GM21381 (cell line): Measurements from ENCODE around the gene ZDHHC3.

Experiments
- ATAC-seq: cut with Tn5 transposase; IDR thresholded peaks from one replicate; pipeline ENCODE4 v1.9.1; 2021; ENCODE audit warnings: mild to moderate bottlenecking, moderate library complexity; ENCODE audit not compliant: unreplicated experiment

ZDHHC3 gene, protein sequence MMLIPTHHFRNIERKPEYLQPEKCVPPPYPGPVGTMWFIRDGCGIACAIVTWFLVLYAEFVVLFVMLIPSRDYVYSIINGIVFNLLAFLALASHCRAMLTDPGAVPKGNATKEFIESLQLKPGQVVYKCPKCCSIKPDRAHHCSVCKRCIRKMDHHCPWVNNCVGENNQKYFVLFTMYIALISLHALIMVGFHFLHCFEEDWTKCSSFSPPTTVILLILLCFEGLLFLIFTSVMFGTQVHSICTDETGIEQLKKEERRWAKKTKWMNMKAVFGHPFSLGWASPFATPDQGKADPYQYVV

DNA sequence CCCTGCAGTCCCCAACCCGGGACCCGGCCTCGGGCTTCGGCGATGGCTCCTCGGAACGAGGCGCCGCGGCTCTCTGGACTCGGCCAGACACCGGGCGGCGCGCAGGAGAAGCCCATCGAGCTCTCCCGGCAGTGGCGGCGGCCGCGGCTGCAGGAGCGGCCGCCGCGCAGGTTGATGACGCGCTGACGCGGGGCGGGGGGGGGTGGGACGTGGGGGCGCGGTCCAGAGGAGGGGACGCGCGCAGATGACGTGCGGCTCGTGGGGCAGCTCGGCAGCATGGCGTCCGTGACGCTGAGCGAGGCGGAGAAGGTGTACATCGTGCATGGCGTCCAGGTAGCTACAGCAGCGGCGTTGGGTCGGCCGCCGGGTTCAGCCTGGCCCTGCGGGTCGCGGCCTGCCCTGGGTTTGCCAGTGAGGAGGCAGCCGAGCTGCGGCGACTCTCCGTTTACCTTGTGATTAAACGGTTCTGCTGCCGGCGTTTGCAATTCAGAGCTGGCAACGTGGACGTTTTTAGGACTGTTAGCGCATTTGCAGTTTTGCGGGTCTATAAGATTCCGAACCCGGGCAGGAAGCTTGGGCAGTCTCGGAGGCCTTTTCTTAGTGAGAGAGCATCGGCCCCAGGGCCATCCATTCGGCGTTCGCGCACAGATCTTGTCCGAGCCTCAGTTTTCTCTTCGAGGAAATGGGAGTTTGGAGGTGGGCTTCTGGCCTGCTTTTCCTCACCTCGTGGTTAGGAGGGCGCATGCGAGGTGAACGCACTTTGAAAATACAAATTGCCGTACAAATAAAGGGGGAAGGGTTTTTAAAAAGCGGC is at the start of gene ZDHHC3, which contains the start of gene EXOSC7:
Gene ZDHHC3, minus strand, starts transcription at position 173 of the 814 bp plus-strand sequence. CDS start 16,738 bp downstream, outside the sequence.
Gene EXOSC7, plus strand, starts transcription at position 243 of the 814 bp plus-strand sequence. Its CDS starts 34 bp downstream, at position 277.
- peak; percentile 73 for ATAC-seq

DNA sequence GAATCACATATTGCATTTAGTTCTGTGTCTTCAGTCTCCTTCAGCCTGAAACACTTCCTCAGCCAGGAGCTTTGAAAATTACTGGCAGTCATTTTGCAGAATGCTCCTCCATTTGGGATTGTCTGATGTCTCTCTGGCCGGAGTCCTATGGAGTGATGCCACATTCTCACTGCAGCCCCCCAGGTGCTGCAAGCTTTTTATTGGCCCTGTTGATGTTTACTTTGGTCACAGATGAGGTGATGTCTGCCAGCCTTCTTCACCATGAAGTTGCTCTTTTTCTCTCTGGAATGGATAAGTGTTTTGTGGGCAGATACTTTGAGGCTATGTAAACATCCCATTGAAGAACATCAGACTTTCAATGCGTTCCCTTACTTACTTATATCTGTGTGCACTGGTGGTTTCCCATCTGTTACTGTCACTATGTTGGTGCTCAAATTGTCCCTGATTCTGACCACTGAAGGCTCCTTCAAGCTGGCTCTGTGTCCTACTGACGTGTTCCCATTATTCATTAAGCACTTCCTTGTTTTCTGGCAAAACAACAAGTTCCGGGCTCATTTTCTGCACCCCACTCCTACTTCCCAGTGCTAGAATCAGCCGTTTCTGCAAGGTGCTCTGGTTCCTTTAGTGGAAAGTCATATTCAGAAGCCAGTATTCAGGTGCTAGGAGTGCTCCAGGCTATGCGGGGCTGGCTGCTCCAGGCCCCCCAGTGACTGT is 48.7 kb upstream of the ZDHHC3 start:
- no peak for ATAC-seq

DNA sequence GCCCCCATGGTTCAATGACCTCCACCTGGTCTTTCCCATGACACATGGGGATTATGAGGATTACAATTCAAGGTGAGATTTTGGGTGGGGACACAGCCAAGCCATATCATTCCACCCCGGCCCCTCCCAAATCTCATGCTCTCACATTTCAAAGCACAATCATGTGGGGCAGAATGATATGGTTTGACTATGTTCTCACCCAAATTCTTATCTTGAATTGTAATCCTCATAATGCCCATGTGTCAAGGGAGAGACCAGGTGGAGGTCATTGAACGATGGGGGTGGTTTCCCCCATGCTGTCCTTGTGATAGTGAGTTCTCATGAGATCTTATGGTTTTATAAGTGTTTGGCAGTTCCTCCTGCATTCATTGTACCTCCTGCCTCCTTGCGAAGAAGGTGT is 47.7 kb upstream of the ZDHHC3 start:
- no peak for ATAC-seq

DNA sequence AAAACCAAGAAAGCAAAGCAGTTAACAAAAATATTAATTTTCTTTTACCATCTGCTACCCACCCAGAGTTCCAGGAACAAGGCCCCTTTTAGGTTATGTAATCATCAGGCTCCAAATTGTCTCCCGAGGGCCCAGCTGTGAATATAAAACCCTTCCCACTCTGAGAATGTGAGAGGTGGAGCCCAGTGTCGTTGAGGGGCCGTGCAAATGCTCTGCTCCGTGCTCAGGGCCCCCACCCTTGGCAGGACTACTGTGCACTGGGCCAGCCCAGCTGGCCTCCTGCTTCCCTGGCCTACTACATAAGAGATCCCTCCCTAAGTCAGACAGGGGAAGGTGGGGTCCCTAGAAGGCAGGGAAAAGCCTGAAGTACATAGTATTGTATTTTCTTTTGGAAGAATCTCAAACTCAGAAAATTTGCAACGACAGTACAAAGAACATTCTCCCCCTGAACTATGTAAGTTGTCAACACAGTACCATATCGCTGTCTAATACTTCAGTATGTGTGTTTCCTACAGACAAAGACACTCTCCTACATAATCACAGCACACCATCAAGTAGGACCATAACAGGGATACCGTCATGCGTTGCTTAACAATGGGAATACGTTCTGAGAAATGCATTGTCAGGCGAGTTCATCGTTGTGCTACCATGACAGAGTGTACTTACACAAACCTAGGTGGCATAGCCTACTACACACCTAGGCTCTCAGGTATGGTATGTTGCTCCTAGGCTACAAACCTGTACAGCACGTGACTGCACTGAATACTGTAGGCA is 45.7 kb upstream of the ZDHHC3 start:
- no peak for ATAC-seq

DNA sequence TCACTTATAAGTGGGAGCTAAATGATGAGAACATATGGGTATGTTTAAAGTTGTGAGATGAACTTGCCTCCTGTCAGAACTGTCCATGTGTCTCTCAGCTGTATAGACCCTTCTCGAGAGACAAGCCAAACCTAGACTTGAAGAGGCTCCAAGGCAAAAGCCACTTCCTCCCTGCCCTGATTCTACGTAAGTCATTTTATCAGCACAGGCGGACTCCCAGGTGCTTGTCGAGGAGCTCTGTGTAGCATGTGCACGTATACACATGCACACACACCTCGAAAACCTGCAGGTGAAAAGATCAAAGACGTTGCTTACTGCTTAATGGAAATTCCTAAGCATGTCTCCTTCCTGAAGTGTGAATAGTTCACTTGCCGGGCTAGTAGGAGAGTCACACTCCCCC is 44.6 kb upstream of the ZDHHC3 start:
- no peak for ATAC-seq

DNA sequence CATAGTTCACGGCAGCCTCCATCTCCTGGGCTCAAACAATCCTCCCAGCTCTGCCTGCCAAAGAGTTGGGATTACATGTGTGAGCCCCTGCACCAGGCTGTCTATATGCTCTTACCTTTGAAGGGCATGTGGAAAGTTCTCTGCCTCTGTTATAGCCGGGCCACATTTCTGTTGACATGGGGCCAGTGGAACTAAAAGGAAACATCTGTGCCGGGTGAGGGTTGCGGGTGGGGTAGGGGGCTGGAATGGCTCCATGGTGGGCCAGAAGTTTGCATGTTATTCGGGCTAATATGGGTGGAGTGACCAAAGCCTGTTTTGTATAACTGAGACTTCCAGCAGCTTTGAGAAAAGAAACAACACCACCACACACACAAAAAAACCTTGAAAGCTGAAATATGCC is 41.8 kb upstream of the ZDHHC3 start:
- no peak for ATAC-seq

DNA sequence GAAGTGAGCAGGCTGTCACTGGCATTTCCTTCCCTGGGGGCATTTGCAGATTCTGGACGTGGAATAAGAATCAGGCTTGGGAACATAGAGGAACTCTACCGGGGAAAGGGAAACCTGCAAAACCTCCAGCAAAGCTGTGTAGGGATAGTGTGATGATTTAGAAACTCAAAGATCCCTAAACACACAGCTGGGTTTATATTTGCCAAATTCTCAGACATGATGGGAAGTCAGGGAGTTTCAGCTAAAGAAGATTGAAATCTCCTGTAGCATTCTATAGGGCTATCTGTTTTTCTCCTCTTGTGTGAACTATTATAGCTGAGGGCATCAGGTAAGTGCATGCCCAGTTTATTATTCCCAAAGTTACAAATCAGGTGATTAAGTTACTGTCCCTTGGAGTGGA is 40.9 kb upstream of the ZDHHC3 start:
- ATAC-seq = no peak

DNA sequence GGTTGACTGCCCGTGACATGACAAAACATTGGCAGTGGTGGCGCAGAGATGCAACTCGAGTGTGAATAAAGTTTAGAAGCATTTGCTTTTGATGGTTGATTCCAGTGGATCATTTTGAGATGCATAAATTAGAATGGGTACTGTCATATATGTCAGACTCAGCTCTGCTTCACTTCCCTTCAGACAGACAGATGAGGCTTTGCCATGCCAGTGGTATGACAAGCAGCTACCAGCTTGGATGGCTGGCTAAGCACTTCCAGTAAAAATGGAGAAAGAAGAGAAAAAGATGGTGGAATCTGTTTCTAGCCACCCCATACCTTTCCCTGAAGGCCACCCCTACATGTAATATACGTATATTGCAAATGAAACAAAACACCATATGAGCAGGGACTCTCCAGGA is 36.6 kb upstream of the ZDHHC3 start:
- no peak for ATAC-seq

DNA sequence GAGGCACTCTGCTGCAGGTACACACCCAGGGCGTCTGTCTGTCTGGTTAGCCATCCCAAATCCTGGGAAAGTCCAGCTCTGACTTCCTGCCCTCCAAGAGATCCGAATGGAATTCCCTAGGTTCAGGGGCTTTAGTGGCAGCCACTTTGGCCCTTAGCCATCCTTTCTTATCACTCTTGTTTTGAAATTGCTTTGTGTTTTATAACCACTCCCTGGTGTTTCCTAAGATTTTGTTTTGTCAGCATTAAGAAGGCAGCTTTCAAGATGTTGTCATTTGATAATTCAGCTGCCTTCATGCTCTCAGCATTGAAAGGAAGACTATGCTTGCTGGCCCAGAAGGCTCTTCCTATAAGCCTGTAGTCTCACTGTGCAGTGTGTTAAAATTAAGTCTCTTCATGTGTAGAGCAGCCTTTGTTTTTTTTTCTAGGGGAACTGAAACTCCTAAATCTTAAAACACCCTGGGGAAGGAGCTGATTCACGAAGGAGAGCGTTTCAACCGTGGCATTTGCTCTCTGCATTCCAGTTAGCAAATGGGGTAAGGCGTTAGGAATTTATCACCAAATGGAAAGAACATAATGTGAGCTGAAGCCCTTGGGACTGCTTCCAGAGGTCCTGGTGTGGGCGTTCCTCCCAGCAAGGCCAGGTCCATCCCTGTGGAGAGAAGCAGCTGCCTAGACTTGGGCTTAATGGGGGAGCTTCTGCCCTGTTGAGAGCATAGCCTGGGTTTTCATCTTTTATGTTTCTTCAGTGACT is 36.0 kb upstream of the ZDHHC3 start:
- no peak for ATAC-seq

DNA sequence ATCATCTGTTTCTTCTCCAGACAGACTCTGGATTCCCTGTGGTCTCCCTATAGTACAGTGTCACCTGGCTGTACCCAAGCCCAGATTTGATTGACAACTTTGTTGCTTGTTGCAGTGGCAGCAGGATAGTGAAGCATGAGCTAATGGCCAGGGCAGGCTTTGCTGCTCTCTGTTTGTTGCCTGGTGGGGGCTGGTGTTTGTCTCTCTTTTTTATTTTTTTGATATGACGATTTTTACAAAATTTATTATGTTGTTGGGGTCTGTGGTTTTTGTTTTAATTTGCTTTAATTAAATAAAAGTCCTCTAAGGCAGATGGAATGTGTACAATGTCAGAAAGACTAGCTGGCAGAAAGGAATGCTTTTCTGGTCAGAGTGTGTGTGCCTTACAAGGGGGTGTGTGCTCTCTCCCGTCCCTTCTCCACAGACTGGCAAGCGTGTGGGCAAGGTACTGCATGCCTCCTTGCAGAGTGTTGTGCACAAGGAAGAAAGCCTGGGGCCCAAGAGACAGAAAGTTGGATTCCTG is 34.9 kb upstream of the ZDHHC3 start:
- ATAC-seq = no peak

DNA sequence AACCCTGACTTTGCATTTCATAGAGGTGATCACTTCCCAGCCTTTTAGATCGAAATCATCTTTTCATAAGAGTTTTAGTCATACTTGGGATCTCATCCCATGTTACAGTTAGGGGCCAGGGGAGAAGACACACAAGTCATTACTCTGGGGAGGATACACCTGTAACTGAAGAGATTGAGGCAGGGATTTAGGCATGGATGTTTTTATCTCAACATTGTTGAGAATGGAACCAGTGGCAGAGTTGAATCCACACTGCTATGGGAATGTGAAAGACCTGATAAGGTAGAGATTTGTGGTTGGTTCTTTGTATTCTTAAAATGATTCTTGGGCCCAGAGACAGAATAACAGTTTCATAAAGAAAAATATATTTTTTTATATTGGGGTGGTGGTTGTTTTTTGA is 33.9 kb upstream of the ZDHHC3 start:
- ATAC-seq = no peak

DNA sequence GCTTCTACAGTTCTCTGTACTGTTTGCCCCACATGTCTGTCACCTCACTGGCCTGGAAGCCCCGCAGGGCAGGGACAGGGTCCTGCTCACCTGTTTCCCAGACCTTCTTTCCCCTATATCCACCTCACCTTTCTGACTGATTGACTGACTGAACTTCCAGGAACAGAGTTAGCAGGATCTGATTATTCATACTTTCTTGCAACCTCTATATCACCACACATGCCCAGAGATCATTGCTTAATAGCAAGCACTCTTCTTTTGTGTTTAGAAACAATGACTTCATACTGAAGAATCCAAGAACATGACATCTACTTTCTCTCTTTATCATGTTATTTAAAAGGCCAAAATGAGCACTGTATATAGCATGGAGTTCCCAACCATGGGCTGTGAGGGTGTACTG is 32.1 kb upstream of the ZDHHC3 start:
- ATAC-seq = no peak

DNA sequence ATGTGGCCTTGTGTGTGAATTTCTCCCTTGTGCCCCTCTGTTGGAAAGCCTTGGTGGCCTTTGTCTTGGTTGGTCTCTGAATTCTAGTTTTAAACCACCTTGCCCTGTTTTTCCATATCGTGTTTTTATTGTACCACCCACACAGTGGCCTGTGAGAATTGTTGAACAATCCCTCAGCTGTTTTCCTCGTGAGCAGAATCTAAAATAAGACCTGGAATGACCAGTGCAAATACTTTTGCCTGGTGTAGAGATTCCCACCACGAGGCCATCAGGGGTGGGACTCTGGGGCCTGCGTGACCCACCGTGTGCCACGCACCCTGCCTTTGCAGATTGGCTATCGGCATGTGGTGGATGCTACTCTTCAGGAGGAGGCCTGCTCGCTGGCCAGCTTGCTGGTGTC is 31.1 kb upstream of the ZDHHC3 start:
- ATAC-seq = no peak

DNA sequence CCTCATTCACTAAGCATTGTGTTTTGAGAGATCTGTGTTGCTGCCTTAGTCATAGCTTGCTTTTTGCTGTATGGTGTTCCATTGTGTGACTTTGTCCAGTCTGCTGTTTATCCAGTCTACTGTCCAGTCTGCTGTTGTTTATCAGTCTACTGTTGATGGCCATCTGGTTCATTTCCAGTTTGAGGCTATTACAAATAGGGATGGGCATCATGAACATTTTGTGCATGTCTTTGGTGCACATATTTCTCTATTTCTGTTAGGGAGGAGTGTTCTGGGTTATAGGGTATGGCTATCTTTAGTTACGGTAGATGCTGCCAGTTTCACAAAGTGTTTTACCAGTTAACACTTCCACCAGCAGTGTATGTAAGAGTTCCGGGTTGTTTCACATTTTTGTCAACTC is 27.9 kb upstream of the ZDHHC3 start:
- ATAC-seq = no peak

DNA sequence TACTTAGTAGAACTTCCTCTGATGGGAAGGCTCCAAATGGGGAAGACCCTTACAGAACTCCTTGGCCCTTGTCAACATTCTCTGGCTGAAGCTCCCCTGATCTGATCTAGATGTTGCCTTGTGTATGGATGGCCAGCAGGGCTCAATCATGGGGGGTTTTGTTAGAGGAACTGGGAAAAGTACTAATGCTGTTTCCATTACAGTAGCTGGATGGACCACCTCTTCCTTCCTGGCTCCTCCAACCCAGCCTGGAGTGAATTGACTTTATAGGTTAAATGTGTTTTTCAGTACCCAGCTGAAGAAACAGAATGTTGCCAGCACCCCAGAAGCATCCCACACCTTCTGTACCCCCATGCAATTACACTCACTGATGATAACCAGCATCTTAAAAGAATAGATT is 27.4 kb upstream of the ZDHHC3 start:
- ATAC-seq = no peak

DNA sequence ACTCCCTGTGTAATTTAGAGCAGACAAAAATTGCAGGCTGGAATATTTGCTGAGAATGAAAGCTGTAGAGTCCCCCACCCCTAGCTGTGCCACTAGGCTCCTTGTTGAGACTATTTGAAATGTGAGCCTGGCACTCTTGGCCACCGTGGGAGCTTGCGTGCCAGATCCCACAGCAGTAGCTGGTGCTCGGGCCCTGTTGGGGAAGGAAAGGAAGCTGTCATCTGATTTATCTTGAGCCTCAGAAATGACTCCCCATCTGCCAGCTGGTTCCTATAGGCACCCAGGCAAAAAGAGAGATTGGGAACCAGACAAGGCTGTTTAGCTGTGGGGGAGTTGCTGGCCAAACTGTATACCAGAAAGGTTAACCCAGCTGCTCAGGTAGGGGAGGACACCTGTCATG is 26.7 kb upstream of the ZDHHC3 start:
- ATAC-seq = no peak

DNA sequence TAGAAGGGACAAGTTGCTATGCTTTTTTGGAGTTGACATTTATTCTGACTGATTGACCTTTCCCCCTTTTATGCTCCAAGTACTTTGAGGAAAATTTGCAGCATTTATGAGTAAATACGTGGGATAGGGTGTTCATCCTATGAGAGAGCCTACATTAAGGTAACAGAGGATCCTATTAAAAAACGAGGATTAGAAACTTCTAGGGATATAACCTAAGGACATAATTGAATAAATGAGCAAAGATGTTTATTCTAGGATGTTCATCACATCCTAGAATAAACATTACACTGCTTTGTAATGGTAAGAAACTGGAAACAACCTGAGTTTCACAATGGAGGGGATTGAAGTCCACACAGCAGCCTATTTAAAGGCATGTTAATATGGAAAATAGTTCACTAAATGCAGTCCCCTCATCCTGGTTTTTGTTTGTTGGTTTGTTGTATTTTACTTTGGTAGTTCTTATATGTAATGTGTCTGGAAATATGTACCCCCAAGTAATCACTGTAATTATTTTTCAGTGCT is 26.2 kb upstream of the ZDHHC3 start:
- no peak for ATAC-seq

DNA sequence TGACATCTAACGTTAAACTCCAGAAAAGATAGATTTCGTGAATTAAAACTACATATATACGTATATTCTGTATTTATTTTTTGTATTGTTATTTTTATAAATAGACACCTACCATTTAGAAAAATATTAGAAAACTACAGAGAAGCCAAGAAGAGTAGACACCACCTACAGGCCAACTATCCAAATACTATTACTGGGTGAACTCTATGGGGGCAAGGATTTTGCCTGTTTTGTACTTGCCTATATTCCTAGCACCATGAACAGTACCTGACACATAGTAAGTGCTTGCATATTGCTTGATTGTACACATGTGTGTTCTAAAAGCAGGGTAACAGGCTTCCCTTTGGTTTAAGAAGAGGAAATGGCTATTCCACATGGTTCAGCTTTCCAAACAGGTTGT is 25.8 kb upstream of the ZDHHC3 start:
- no peak for ATAC-seq

DNA sequence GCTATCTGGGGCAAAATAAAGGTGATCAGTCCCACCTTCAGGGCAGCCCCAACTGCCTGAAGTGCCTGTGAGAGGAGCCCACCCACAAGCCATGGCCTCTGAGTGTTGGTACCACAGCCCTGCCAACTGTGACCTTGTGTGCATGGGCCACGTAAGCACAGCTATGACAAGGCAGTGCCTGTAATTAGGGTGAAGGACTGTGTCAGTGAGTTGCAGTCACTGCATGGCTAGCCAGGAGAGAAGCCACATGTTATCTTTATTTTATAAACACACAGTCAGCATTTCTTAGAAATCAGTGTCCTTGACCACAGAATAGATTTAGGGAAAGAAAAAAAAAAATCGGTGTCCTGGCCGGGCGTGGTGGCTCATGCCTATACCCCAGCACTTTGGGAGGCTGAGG is 24.8 kb upstream of the ZDHHC3 start:
- ATAC-seq = no peak

DNA sequence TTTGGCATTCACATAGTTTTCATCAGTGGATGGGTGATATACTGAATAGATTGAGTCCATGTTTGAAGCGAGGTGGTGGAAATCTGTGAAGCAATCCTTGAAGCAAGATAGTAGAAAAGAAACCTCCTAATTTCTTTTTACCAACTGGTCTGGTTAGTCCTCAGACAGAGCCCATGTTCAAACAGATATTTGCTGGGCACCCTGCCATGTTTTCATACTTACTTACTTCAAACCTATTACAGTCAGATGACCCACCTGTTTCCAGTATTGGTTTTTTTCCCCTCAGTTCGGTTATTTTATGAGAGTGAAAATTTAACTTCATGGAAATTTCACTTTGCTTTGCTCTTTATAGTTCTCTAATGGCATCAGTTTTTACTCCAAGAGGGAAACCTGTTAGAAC is 23.8 kb upstream of the ZDHHC3 start:
- ATAC-seq = no peak
